CD1c-positive myeloid dendritic cell (primary cell): ENCODE results near the gene TMEM98.
"Not testable (repeated sequence)": the region's sequence is repeated elsewhere in the genome, so short reads cannot be mapped to it uniquely, and the experiment has no call there.

Experiments
- DNase-seq: peaks from one replicate; pipeline ENCODE4 v3.0.0-alpha.2; 2016; ENCODE audit errors: extremely low spot score

Gene TMEM98

GRCh38 chr17:32981611-32982010, 53.7 kb downstream of the TMEM98 start:
- DNase-seq, result not testable (repeated sequence)

- DNase-seq, result no peak
Observed at GRCh38 chr17:32985050-32985756, 57.2 kb downstream of the TMEM98 start.

- not testable (repeated sequence) for DNase-seq
Observed at GRCh38 chr17:32987453-32987805, 59.5 kb downstream of the TMEM98 start.

- not testable (repeated sequence) for DNase-seq
Observed at GRCh38 chr17:32987868-32988267, 59.9 kb downstream of the TMEM98 start.

- no peak for DNase-seq
Observed at GRCh38 chr17:32988481-32989101, 60.6 kb downstream of the TMEM98 start.

- DNase-seq, result no peak
Observed at GRCh38 chr17:32992321-32993033, 64.5 kb downstream of the TMEM98 start.

- no peak for DNase-seq
Observed at GRCh38 chr17:32993977-32994376, 66.0 kb downstream of the TMEM98 start.
